OCI-LY3 (cell line): ENCODE data around the gene NCAN.

Experiments used
- CTCF ChIP-seq: fragments of 200-600, 300-600 bp; sonication (generic); IDR thresholded peaks from 2 replicates; pipeline ENCODE4 v1.5.1; 2014; ENCODE audit warnings: antibody characterized with exemption, low read length, low read depth
- EZH2phosphoT487 ChIP-seq: fragments of 200-600 bp; shearing (Covaris generic); IDR thresholded peaks from 2 replicates; pipeline ENCODE4 v1.6.1; 2018; ENCODE audit warnings: antibody characterized with exemption, mixed run types, low read depth

- no peak for TF ChIP-seq CTCF
- no peak for TF ChIP-seq EZH2phosphoT487
Measured at GRCh38 chr19:19193926-19194325, 17.8 kb upstream of the NCAN start.
